Activated effector memory CD4-positive, alpha-beta T cell treated with anti-CD3 and anti-CD28 coated beads, Interleukin-2, amount 50 U/mL, for 16 hours (primary cell): ENCODE measurements around the gene TMEM8B.

Experiments
- DNase-seq: peaks from one replicate; pipeline ENCODE4 v3.0.0-alpha.2; 2020

The TMEM8B gene

GRCh38 chr9:35829084-35829763 is at the start of gene TMEM8B:
Gene TMEM8B, plus strand, starts transcription at chr9:35829228. Its CDS starts 220 bp downstream, at chr9:35829448.
- DNase-seq: peak; percentile 97

GRCh38 chr9:35781066-35781465 is 48.0 kb upstream of the TMEM8B start:
- DNase-seq: no peak

GRCh38 chr9:35783418-35783817 is 45.6 kb upstream of the TMEM8B start:
- no peak for DNase-seq

- no peak for DNase-seq
Measured at GRCh38 chr9:35789541-35789940, 39.5 kb upstream of the TMEM8B start.

GRCh38 chr9:35790025-35790384 is 39.0 kb upstream of the TMEM8B start:
- DNase-seq: no peak

GRCh38 chr9:35790385-35791296 is 38.4 kb upstream of the TMEM8B start:
- peak; percentile 79 for DNase-seq

- DNase-seq: no peak
Measured at GRCh38 chr9:35791297-35791921, 37.6 kb upstream of the TMEM8B start, which contains the start of gene NPR2. Gene NPR2, plus strand, starts transcription at chr9:35791591. Its CDS starts 818 bp downstream, at chr9:35792409.

GRCh38 chr9:35792024-35792813 is 36.8 kb upstream of the TMEM8B start:
- no peak for DNase-seq

GRCh38 chr9:35792826-35793225 is 36.2 kb upstream of the TMEM8B start:
- no peak for DNase-seq

GRCh38 chr9:35793461-35793860 is 35.6 kb upstream of the TMEM8B start:
- no peak for DNase-seq

- DNase-seq: no peak
Measured at GRCh38 chr9:35795695-35796094, 33.3 kb upstream of the TMEM8B start.

GRCh38 chr9:35797311-35798109 is 31.5 kb upstream of the TMEM8B start:
- DNase-seq: no peak

GRCh38 chr9:35798658-35799374 is 30.2 kb upstream of the TMEM8B start:
- DNase-seq: peak; percentile 76

GRCh38 chr9:35800530-35800929 is 28.5 kb upstream of the TMEM8B start:
- no peak for DNase-seq

GRCh38 chr9:35801328-35802128 is 27.5 kb upstream of the TMEM8B start:
- no peak for DNase-seq

GRCh38 chr9:35806101-35806500 is 22.9 kb upstream of the TMEM8B start:
- DNase-seq: no peak

GRCh38 chr9:35808433-35808832 is 20.6 kb upstream of the TMEM8B start:
- DNase-seq: no peak

- DNase-seq: no peak
Measured at GRCh38 chr9:35810122-35810521, 18.9 kb upstream of the TMEM8B start.

GRCh38 chr9:35811381-35812024 is 17.5 kb upstream of the TMEM8B start:
- DNase-seq: peak; percentile 66
